Dedifferentiated amniotic fluid mesenchymal stem cell (primary cell): ENCODE data around the gene PLB1.
A peak's percentile ranks its signal among the peaks of the same experiment; 100 is the strongest.
"Not testable (repeated sequence)": the region's sequence is repeated elsewhere in the genome, so short reads cannot be mapped to it uniquely, and the experiment has no call there.

ENCODE experiments used
- DNase-seq: peaks from one replicate; pipeline ENCODE4 v3.0.0-alpha.2; 2016; ENCODE audit errors: extremely low spot score

Gene PLB1

DNA sequence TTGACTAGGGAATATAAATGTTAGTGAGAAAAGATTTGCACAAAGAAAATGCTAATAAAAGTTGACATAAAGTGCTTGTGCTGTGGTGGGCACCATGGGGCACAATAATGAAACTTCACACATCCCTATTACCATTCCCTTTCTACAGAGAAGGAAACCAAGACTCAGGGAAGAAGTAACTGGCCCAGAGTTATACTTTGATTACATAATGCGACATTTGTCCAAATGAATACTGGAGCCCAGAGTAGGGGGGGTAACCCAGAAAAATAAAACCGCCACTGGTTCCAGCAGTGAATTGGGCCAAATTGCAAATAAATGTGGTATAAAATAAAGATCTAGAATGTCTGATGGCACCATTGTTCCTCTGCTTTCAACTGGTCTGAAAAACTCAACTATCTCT lies 149.7 kb downstream of the PLB1 start:
- no peak for DNase-seq

DNA sequence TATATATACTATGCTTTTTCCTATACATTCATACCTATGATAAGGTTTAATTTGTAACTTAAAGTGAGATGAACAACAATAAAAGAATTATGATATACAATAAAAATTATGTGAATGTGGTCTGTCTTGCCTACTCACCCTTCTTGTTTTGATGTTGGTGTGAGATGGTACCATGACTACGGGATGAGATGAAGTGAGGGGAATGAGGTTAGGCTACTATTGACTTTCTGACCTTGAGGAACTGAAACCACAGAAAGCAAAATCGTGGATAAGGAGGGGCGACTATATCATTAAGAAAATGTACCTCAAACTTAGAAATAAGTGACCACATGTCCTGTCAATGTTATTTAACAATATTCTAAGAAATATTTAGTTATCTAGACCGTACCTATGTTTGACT lies 151.8 kb downstream of the PLB1 start:
- no peak for DNase-seq

DNA sequence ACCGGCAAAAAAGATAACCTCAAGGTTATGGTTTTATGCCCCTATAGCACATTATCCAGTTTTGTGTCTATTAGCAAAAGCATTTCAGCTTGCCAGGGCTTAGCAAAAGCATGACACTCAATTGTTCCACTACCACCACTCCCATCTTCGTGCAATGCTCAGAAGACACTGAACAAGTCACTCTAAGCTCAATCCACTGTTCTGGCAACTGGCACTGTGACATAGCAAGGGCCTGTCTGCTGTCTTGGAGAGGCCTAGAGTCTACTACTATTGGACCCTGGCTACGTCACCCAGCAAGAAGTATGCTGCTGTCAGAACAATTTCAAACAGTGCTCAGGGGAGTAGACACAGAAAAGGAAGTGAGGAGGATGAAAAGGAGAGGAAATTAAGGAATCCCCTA lies 152.3 kb downstream of the PLB1 start:
- DNase-seq, result no peak

DNA sequence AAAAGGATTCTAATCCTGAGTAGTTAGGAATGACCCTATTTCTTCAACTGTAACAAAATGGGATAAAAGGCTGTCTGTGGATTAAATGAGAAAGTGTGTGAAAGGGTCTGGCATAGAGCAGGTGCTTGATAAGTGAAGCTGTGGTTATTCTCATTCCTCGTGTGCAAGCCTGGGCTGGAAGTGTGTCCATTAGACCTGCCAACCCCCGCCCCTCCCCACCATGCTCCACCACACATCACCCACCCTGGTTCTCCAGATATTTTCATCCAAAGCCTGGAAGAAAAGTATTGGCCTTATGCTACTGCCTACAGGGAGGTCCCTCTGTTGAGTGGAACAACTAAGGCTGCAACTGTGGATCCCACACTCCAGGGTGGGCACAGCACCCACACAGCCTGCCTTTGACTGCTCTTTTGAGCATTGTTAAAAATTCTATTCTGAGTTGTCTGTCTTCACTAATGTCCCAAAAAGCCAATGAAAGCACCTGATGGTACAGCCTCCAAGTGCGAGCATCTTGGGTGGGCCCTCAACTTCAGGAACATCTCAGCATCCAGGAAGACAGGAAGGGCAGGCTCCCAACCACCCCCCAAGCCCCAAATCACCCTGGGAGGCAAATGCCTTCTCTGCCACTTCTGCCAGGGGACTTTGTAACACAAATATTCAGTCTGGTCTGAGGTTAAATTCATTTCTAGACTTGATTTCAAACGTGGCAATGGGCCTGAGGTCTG lies 153.0 kb downstream of the PLB1 start:
- DNase-seq, result no peak

DNA sequence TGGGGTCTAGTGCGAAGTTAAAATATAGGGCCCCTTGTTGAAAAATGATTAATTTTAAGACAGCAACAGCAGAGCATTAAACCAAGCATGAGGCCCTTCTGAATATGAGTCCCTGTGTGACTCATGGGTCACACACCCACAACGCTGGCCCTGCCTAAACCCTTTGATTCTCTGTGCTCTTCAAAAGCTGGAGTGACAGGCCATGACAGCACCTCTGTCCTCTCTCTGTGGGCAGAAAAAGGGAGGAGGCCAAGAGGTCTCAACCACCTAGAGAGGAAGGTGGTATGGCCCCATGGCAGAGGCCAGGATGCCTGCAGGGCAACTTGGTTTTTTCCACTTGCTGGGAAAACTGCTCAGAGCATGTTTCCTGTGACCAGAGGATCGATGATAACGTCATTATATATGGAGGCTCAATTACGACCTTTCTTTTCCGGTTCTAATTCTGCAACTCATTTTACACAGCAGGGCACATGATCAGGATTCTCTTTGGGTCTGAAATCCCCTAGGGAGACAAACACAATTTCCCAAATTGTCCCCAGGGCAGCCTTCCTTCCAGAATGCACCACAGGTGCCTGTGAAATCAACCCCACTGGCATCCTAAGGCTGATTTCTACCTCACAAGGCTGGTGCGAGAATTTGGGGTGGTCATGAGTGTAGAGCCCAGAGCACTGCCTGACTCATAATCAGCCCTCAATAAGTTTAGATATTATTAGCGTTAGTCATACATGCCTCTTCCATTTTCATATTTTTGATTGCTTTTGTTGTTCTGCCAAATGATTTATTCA lies 153.8 kb downstream of the PLB1 start:
- DNase-seq, result no peak

DNA sequence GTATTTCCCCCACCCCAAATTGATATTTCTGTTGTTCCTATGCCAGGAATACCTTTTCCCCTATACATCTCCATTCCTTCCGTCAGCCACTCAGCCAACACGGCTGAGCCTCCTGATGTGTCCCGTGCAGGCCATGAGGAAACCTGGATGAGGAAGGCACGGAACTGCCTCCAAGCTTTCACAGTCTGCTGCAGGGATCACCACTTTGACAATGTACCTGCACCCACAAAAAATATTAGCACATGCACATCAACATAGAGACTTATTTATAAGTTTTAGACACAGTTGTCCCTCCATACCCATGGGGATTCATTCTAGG lies 154.4 kb downstream of the PLB1 start:
- no peak for DNase-seq

DNA sequence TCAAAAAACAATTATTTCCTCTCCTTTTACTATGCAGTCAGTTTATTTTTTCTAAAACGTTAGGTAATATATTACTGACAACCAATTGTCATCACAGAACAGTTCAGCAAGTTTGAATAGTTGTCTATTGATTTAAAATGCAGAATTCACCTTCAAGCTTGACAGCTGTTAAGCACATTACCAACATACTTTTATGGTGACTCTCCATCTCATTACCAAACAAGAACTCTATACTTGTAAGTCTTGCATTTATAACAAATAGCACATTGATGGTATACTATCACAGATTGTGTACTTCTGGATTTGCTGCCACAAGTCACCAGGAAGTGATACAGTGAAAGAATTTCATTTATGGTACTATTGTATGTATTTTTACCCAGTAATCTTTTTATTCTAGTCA lies 156.4 kb downstream of the PLB1 start:
- DNase-seq, result no peak

DNA sequence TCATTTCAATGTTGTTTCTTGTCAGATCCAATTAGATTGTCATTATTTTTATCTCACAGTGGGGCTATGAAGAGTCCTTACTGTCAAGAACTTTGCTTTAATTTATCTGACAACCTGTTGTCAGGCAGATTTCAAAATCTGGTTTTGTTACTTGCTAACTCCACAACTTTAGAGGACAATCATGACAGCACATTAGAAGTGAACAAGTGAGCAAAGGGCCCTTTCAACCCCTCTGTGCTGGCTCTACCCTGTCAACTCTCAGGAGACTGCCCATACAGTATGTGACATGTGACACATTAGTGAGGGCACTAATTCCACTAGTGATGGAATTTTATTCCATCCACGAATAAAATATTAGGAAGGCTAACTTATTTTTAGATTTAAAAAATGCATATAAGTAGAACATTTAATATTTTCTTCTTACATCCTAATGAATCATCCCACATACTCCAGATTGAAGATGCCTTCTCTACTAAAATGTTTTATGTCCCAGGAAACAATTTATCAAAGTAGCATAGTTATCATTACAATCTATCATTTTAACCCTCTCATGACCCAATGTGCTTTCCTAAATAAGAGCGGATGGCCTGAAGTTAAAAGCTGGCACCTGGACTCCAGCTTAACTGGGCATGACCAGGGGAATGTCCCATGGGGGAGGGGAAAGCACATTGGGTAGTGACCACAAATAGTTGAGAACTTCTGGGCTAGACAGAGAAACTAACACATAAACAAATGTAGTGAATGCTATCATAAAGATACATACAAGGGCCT lies 158.2 kb downstream of the PLB1 start:
- no peak for DNase-seq

DNA sequence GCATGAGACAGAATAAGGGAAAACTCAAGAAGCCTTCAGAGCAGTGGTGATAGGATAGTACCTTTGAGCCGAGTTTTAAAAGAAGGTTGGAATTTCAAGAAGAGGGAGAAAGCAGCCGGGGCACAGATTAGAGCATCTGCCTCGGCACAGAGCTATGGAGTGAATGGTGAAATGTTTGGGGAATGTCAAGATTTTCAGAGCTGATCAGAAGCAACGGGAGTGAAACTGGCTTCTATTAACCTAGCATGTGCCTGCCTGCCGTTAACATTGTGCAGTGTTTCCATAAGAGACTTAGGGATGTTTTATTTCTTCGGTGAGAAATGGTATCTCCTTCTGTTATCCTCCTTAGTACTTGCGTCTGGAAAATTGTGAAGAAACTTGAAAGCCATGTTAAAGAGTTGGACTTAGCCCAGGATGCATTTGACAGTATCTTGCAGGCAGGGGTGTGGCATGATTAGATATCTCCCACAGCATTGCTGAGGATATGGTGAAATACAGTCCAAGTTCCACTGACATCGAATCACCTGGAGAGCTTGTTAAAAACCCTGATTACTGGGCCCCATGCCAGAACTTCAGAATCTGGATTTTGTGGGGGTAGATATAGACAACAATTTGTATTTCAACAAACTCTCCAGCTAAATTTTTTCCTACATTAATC lies 158.9 kb downstream of the PLB1 start:
- DNase-seq, result no peak

DNA sequence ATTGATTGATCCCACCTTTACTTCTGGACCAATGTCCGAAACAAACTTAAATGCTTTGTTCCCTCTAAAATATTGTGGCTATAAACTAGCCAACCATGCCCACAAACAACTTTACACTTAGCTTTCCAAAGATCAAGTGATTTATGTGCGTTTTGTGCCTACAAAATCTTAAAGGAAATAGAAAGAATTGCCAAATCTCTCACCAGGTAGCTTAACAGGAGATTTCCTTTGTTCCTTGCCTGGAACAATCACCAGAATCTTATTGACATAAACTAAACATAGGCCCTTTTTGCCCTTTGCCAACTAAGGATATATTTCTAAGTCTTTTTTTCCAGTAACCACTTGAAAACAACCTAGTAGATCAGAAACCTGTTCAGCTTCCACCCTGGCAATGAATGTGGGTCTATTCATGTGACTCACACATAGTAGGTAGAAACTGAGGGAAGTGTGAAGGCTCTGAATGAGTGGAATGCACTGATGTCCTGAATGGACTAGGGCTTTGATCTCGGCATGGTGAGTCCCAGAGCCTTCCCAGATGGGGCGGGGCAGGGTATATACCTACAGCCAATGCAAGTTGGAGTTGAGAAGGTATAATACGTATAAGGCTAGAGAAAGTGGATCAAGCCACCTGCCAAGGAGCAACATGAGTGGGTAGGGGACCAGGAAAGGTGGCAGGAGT lies 161.2 kb downstream of the PLB1 start:
- DNase-seq, result no peak

DNA sequence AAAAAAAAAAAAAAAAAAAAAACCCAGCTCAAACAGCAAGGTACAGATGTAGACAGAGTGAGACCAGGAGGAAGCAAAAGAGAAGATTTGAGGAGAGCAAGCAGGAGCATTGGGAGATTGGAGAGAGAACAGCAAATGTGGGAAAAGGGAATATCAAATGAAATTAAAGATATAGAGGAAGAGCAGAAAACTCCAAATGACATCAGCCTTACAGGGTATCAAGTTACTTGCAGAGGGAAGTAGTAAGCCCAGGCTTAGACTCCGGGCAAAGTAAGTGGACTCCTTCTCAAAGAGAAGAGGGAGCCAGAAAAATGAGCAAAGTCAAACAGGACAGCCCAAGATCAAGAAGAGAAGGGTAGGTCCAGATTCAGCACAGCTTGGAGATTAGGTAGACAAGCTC lies 162.5 kb downstream of the PLB1 start:
- peak; percentile 75 for DNase-seq

DNA sequence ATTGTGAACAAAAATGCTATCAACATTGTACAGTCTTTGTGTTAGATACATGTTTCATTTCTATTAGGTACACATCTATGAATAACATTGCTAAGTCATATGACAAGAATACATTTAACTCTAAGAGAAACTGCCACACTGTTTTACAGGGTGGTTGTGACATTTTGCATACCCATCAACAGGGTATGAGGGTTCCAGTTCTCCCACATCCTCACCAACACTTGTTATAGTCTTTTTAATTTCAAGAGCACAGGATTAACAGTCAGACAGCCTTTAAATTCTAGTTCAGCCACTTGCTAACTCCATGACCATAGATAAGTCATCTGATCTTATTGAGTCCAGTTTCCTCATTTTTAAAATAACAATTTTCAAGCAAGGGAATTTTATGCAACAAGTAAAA lies 163.3 kb downstream of the PLB1 start:
- no peak for DNase-seq

DNA sequence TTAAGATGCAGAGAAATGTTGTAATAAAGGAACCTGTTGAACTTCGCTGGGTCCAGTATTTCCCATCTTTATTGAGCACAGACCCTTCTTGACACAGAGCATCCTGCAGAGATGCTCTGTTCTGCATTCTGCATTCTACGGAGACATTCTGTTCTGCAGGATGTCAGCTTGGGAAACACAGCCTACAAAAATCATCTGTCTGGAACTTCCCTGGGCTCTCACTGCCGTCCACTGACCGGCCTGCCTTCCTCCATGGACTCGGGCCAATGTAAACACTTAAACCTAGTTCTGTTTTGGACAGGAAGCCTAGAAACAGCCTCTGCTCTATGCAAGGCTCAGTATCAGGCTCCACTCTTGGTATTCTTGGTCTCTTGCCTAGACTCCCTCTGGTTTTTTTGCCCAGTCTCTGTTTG lies 165.7 kb downstream of the PLB1 start:
- DNase-seq, result peak; percentile 37

DNA sequence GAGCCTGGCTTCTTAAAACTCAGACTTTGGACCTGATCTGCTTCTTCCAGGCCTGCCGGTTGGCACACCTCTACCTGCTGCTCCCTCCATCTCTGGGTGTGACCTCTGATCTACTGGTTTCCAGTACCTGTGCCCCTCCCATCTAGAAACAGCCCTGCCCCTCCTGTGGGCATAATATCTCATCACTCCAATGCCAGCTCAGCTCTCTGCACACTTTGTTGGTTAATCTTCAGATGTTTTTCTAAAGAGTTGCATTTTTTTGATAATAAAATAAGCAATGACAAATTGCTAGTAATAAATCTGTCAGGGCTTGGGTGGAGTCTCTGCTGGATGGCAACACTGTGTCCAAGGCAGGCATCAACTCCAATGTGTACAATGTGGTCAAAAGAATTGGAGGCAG lies 166.2 kb downstream of the PLB1 start:
- DNase-seq, result no peak

DNA sequence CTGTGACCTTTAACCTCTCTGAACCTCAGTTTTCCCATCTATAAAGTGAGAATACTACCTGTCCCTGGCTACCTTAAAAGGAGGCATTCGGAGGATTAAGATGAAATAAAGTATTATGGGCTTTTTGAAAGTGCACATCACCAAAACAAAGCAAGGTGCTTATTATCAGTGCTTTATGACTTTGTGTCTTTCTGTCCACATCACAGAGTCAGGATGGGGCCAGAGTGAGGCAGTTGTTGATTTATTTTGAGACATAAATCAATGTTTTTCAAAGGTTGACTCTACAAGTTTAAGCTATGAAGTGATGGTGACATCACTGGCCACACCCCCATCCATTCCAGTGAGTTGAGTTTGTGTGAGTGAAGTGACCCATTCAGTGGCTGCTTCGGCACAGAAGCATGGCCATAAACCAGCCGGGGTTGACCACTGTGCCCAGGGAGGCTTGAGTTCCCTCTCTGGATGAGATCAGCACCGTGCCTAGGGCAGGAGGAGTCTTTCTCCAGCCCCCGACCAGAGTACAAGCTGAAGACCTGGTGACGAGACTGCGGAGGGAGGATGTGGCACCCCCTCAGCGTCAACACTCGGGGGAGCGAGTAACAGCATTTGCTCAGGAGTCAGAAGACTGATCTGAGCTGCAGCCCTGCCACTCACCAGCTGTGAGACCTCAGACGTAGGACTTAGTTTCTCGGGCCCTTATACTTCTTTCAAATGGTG lies 166.8 kb downstream of the PLB1 start:
- peak; percentile 29 for DNase-seq

DNA sequence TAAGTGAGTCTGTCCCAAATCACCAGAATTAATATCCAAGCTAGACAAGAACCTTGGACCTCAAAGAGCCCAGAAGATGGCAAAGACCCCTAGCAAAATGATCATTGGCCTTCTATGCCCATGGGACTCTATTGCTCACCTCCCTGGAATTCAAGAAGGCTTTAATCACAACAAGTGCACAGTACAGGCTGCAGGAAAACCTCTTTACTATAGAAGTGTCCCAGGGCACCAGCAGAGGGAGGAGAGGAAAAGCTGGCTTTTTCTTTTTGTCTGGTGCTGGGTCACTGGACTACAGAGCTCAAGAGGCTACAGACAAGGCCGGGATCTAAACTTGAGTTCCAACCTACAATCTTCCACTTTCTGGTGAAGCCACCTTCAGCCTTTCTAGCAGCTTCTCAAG lies 167.5 kb downstream of the PLB1 start:
- no peak for DNase-seq

DNA sequence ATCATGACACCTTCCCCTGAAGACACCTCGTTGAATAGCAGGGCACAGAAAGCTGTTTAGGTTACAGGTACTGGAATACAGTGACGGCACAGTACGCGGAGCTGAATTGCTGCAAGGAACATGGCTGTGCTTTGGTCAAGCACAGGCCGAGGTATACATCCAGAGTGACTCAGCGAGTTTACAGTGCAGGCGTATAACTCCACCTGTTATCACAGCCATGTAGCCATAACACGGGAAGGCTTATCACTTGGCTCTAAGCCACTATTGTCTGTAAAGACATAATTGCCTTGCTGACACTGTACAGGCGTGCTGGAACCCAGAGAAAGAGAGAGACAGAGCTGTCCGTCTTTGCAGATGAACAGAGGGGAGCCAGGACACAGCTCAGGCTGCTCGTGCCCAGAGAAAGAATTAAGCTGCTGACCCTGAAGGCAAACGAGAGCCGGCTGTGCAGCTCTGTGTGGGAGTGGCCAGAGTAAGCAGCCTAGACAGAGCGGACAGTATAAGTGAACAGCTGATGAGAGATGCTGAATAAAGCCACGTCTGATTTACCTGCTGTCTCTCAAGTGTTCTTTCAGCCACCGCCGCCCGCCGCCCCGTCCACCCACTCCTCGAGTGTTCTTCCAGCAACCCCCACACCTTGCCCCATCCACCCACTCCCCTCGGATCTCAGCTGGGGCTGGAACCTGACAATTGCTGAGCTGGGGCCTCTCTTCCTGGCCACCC lies 168.4 kb downstream of the PLB1 start:
- DNase-seq, result peak; percentile 25

DNA sequence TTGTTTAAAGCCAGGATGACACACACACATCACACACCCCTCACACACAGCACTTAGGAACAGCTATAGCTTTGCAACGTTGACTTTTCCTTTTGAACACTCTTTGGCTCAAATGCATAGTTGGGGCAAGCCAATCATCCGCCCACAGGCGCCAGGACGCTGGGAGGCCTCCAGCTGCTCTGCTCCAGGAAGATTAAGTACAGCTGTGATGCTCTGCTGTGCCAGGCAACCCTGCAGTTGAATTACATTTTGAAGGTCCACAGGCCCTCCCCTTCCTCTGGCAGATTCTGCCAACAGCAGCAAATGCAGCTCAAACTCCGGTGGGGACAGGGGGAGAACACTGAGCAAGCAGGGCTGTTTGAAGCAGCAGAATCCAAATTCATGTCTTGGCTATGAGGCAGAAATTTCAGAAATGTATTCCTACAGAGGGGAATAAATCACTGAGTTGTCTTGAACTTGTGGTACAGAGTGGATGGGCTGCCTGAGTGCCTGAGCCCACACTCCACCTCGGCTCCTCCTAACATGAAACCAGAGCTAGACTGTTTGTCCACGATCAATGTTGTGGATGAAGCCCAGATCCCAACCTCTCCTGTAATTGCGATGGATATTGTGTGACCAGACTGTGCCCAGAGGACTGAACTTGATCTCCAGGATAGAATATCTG lies 169.3 kb downstream of the PLB1 start:
- peak; percentile 90 for DNase-seq

DNA sequence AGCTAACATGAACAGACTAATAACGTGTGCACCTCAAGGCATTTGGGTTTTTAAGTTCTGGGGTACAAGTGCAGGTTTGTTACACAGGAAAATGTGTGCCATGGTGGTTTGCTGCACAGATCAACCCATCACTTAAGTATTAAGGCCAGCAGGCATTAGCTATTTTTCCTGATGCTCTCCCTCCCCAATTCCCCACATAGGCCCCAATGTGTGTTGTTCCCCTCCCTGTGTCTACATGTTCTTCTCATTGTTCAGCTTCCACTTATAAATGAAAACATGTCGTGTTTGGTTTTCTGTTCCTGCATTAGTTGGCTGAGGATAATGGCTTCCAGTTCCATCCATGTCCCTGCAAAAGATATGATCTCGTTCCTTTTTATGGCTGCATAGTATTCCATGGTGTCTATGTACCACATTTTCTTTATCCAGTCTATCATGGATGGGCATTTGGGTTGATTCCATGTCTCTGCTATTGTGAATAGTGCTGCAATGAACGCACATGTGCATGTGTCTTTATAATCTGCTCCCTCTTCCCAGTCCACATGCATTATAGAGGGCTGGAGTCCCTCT lies 170.0 kb downstream of the PLB1 start:
- not testable (repeated sequence) for DNase-seq
